GM21717 (cell line): ENCODE measurements around the gene KCNA5.

Source experiments
- ATAC-seq: cut with Tn5 transposase; IDR thresholded peaks from one replicate; pipeline ENCODE4 v1.9.1; 2021; ENCODE audit warnings: mild to moderate bottlenecking, moderate library complexity; ENCODE audit not compliant: unreplicated experiment

Gene KCNA5

DNA sequence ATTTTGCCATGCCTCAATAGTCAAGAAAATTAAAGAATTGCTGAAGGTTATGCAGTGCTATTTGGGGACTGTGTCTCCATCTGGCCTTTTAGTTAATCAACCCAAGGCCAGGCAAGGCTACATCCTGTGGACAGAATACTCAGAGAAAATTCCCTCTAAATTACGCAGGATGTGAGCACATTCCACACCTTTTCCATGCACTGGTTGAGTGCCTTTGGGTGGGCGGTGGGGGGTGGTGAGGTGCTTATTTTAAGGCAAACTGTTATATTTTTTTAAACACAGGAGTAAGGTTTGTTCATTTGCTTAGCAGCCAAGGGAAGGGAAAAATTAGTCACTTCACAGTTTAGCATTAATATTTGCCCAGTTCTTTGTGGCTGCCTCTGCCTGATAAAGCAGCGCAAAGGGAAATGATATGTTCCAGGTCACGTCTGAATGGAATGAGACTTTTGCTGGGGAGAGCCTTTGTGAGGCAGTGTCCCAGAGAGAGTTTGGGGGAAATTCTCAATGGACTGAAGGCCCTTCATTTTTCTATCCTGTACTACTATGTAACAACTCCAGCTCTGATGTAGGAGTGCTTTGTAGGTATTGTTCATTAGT, 17.2 kb upstream of the KCNA5 start:
- no peak for ATAC-seq

DNA sequence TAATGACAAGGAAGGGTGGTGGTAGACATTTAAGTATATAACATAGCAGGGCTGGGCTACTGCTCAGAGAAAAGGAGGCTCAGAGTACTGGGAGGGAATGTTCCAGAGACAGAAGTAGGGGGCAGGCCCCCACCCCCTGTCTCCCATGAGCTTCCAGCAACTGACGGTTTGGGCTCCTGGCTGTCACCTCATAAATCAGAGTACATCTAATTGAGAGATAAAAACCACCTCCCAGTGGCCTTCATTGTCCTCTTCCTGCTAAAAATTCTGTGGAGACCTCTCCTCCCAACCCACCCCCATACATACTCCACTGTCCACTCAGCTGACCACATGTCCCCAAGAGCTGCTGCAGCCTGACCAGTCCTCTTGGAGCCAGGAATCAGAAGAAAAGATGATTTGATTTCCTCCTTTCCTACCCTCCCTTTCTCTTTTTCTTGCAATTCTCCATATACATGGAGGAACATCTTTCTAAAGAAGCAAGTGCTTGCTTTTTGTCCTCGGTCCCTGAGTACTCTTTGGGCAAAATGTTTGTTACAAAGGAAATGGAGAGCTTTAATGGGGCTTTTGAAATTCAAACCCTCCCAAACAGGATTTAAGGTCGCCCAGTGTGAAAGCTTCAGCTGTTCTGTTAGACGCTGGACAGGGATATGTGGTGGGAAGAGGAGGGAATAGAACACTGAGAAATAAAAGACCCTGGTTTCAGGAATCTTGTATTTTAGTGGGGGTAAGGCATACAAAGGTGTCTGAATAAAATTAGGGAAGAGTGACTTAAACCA, 16.4 kb upstream of the KCNA5 start:
- ATAC-seq, result no peak

DNA sequence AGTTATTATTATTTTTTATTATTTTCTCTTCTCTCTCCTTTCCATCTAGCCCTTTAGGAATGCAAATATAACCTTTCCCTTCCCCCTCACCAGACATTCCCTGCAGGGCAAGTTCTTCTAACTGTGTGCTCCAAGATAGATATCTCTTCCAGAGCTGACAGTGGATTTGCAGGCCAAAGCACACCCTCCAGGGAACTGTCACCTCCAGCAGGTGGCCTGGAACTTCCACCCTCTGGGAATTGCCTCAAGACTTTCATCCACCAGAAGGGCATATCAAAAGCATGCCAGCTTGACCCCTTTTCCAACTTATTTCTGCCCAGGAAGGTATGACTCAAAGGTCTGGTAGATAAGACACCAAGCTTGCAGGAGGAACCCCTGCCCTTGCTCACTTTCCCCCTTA, 13.6 kb upstream of the KCNA5 start:
- no peak for ATAC-seq

DNA sequence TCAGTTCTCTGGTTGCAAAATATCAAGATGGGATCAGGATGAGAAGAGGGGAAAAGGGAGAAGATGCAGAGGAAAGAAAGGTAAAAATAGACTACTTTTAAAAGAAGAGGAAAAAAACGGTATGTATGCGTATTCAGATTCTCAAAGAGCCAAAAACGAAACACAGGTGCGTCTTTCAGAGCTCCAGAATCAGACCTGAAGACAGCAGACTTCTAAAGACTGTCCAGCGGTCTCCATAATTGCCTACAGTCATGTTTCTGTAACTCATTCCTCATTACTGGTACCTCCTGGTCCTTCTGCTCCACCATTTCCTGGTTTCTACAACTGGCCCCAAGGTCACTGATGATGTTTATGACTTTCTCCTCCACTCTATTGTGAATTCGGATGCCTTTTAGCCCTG, 12.4 kb upstream of the KCNA5 start:
- no peak for ATAC-seq

- ATAC-seq, result no peak
These were observed 11.7 kb upstream of the KCNA5 start for GRCh38 chr12:5031958-5032357.

DNA sequence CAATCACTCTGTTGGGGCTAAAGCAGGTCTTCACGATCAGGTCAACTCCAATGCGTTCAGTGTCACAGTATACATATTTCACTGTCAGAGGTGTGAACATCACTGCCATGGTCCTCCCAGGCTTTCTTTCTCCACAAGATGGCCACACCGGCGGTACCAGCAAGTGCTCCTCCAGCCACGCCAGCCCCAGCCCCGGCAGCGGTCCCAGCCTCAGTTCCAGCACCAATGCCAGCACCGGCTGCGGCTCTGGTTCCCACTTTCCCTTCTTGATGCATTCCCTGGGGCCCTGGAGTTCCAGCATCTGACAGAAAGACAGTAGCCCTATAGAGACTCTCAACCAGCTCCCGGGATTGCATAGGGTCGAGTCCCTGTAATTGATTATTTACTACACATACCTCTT, 10.9 kb upstream of the KCNA5 start:
- ATAC-seq, result no peak

DNA sequence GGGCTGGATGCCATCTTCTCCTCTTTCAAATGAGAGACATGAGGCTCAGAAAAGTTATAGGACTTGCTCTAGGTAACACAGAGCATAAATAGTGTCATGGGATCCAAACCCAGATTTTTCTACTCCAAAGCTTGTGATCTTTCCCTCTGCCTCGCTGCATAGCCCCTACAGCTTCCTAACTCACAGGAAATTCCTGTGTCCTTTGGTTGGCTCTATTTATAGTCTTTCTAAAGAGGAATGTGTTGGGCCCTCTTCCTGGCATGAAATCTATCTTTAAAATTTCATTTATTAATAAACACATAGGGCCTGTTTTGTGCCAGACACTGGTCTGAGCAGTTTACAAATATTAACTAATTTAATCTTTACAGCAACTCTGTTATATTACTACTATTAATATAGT, 9.8 kb upstream of the KCNA5 start:
- no peak for ATAC-seq

- no peak for ATAC-seq
These were observed 9.1 kb upstream of the KCNA5 start for GRCh38 chr12:5034603-5035002.

- ATAC-seq, result no peak
These were observed 8.1 kb upstream of the KCNA5 start for GRCh38 chr12:5035618-5036017.

- ATAC-seq, result no peak
These were observed 7.6 kb upstream of the KCNA5 start for GRCh38 chr12:5036031-5036430.

GRCh38 chr12:5037795-5038357, 5.8 kb upstream of the KCNA5 start:
- ATAC-seq, result no peak

DNA sequence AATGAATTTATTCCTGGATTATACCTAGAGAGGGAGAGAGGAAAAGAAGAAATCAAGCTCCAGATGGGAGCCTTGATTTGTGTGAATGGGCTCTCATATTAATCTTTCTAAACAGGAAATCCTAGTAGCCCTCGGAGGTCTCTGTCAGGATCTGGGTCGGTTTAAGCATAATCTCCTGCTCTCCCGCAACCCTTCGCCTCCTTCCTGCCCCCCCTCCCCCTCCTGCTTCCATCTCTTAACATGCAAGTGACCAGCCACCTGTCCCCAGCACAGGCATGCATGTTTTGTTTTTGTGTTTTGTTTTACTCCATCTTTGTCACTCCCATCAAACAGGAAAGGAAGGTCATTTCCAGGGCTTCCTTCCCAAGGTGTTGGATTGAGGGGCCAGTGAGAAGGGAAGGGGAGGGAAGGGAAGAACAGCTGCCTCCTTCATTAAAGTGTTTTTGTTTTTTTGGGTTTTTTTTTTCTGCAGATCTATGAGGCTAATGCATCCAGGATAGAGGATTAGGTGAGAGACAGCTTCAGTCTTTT, 4.8 kb upstream of the KCNA5 start:
- no peak for ATAC-seq

GRCh38 chr12:5039815-5040214, 3.9 kb upstream of the KCNA5 start:
- ATAC-seq, result no peak

- no peak for ATAC-seq
These were observed 3.3 kb upstream of the KCNA5 start for GRCh38 chr12:5040368-5040767.

- no peak for ATAC-seq
These were observed 979 bp downstream of the KCNA5 start for GRCh38 chr12:5044420-5045295.

DNA sequence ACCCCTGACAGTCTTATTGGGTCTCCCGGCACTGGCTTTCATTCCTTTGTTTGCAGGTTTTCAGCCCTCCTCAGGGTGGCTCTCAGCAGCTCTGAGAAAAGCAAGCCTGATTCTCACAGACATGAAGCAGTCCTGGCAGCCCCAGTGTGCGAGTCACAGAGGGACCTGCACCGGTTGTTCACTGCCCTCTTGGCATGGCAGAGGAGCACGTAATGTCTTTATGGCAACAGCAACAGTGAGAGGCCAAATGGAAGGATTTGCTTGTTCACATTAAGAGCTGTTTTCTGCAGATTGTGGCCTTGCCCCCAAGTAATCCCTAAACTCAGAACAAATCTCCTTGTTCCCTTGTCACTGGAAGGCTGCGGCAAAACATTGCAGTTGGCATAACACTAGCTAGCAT, 3.4 kb downstream of the KCNA5 start:
- no peak for ATAC-seq

- ATAC-seq, result no peak
These were observed 4.0 kb downstream of the KCNA5 start for GRCh38 chr12:5047729-5048128.

DNA sequence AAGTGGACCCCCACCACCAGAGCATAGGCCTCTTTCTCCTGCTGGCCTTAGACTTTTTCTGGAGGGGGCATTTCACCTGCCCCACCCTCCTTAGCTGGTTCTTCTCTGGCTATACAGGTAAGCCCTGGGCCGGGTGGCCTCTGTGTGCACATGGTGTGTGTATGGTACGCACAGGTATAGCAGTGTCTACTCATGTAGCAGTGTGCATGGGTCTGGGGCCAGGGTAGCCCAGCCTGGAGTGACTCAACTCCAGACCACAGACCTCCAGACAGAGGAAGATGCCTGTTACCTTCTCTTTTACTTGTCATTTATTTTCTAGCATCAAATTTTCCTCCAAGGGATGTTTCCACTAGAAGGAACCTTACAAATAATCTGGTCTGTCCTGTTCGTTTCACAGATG, 6.9 kb downstream of the KCNA5 start:
- no peak for ATAC-seq

- no peak for ATAC-seq
These were observed 7.7 kb downstream of the KCNA5 start for GRCh38 chr12:5051334-5051733.

GRCh38 chr12:5051913-5052312, 8.2 kb downstream of the KCNA5 start:
- no peak for ATAC-seq

GRCh38 chr12:5052348-5052747, 8.7 kb downstream of the KCNA5 start:
- no peak for ATAC-seq
